Stimulated activated CD4-positive, alpha-beta T cell treated with anti-CD3 and anti-CD28 coated beads, Interleukin-4, amount 100 ng/mL, for 48 hours (primary cell): Measurements from ENCODE around the gene JADE2.
A peak's percentile ranks its signal among the peaks of the same experiment; 100 is the strongest.
"Not testable (repeated sequence)": the region's sequence is repeated elsewhere in the genome, so short reads cannot be mapped to it uniquely, and the experiment has no call there.

Experiments used
- DNase-seq, 2 donors: peaks; one replicate each; pipeline ENCODE4 v3.0.0-alpha.2; 2020; ENCODE audit warnings: low read depth in 2 of 2

The JADE2 gene

DNA sequence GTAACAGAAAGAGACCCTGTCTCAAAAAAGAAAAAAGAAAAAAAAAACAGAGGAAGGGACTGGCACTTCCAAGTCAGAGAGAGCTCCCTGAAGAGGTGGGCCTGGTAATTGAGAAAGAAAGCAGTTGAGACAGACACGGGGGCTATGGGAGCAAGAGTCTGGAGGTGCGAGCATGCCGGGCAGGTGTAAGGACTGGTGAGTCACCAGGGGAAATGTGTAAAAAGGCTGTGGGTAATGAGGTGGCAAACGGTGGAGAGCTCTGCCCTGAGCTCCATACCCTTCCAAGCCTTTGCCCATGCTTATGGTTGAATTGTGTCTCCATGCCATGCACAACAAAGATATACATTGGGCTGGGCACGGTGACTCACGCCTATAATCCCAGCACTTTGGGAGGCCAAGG is 18.0 kb upstream of the JADE2 start:
- DNase-seq: no peak

DNA sequence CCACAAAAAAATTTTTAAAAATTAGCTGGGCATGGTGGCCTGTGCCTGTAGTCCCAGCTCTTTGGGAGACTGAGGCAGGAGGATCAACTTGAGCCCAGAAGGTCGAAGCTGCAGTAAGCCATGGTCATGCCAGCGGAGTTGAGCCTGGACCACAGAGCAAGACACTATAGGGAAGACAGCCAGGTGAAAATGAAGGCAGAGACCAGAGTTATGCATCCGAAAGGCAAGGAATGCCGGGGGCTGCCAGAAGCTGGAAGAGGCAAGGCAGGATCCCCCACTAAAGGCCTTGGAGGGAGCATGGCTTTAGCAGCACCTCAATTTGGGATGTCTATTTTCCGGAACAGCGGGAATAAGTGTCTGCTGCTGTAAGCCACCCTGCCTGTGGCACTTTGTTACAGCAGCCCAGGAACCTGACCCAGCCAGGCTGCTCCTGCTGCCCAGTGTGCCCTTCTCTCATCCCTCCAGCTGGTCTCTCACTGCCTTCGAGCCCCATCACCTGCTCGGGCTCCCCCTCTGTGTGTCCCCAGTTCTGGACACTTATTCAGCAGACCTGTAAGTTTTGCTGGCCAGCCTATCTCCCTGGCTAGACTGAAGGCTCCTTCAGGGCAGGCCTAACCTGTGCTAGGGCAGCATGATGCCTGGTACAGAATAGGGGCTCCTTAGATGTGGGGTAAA is 16.8 kb upstream of the JADE2 start:
- DNase-seq: no peak

DNA sequence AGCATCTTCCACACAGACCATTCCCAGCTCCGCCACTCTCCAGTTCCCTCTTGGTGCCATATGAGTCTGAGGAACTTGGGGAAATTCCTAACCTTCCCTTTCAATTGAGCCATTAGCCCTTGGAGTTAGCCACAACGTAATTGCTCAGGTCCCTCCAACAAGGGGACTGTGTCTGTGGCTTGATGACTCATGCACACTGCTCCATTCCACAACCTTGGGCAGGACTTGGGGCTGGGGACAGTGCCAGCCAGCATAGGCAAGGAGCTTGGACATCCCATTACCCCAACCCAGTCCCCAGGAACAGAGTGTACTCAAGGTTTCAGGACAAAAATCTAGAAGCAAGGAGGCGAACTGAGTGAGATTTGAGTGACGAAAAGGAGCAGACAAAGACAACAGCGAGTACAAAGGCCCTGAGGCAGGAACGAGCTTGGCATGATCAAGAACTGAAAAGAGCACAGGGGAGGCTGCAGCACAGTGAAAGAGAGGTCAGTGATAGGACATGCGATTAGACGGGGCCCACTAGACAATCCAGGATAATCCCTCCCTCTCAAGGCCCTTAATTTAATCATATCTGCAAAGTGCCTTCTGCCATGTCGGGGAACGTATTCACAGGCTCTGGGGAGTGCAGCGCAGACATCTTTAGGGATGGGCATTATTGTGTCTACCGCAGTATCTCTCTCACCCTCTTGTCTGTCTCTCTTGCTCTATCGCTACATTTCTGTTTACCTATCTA is 16.0 kb upstream of the JADE2 start:
- no peak for DNase-seq

DNA sequence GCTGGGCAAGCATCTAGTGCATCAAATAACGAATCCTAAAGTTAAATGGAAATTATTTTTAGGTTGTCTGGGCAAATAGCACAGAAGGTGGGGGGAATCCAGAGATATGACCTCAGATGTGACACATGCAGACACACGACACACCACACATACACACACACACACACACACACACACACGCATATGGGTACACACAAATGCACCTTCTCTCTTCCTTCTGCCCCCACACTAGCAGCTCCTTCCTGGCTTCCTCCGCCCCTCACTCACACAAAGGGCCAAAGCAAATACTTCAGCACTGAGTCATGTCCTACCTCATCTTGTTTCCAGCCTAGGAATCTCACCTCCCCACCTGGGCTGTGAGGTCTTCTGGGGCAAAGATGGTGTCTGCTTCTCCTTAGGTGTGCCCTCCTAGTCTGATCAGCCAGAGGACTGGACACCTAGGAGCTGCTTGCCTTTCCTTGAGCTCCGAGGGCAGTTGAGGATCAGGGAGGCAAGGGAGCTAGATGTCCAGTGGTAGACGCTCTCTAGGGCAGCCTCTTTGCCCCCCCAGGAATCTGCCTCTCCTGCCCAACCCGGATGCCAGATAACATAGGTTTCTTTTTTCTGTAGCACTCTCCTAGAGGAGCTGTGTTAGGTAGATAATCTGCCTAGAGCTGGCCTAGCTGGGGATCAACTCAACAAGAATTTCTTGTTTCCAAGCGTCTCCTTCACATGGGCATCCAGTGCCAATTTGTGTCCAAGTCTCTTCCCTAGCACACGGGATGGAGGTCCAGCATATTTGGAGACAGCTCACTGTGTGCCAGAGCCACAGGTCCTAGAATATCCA is 14.3 kb upstream of the JADE2 start:
- DNase-seq: peak; percentile 45 to 53

GRCh38 chr5:134511796-134512660 is 13.4 kb upstream of the JADE2 start:
- no peak for DNase-seq

GRCh38 chr5:134512661-134512999 is 12.8 kb upstream of the JADE2 start:
- no peak for DNase-seq

DNA sequence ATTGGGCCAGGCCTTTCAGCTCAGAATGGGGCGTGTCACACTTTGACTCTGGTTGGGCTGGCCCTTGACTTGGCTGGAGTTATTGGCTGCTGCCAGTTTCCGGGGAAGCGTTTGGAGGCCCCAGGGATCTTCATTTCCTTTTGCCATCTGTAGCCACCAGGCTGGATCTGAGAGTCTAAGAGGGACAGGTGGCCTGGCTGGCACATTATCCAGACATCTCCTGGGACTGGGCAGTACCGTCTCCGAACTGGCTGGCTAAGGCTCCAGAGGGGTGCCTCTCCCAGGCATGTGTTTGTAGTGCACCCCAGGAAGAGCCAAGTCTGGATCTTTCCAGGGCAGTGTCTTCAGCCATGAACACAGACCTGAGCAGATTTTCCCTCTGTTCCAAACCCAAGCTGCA is 9.7 kb upstream of the JADE2 start:
- DNase-seq: no peak

GRCh38 chr5:134516984-134517383 is 8.5 kb upstream of the JADE2 start:
- DNase-seq: not testable (repeated sequence)

GRCh38 chr5:134517553-134517952 is 7.9 kb upstream of the JADE2 start:
- DNase-seq: no peak

DNA sequence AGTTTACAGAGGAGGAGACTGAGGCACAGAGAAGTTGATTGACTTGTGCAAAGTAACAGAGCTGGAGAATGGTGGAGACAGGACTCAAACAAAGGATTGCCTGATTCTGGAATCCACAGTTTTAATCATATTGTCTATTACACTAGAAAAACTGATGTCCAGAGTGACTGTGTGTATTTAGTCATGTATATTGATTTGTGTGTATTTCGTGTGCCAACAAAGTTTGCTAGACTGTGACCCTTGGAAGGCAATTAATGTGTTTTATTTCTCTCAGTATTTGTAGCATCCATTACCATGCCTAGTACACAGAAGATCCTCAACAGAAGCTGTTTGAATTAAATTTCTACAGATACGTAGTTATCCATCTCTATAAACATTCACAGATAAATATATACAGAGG is 5.5 kb upstream of the JADE2 start:
- no peak for DNase-seq

DNA sequence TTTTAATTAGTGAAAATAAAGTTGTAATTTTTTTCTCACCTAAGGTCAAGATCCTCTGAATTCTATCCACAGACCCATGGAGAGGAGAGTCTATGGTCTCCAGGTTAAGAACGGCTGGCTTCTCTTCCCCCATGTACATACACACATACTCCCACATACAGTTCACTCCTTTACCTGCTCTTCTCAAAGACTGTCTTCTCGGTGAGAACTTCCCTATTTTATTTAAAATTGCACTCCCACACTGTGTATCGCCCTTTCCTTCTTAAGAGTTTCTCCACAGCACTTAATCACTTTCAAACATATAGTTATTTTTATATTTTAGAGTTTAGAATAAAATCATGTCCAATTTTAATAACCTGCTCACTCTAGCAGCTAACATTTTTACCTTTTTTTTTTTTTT is 3.6 kb upstream of the JADE2 start:
- DNase-seq: no peak

DNA sequence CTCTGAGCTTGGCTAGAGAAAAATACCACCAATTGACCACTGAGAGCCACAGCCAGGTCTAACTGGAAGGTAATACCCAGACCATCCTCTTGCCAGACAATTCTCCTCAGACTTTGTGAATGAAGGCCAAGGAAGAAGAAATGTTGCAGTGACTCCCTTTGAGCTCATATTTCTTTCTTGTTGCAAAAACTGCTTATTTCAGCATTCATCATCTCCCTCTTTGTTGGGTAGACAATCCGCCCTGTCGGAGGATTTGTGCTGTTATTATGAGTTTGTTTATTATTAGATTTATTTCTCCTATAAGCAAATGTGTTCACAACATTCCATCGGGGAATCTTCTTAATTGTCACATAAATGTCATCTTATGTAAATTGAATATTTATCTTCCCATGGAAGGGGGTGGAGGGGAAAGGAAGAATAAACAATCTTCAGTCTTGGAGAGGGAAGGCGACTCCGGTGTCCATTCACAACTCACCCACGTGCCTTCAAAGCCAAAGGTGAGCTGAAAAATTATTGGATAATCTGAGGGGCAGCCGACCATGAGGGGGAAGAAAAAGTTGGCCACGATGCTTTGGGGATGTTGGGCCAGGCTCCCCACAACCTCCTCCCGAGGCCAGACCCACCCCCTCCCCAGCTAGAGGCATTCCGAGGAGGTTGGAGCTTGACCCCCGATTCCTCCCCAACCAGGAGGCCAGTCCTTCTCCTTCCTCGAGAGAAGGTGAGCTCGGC is 1.8 kb upstream of the JADE2 start:
- no peak for DNase-seq

DNA sequence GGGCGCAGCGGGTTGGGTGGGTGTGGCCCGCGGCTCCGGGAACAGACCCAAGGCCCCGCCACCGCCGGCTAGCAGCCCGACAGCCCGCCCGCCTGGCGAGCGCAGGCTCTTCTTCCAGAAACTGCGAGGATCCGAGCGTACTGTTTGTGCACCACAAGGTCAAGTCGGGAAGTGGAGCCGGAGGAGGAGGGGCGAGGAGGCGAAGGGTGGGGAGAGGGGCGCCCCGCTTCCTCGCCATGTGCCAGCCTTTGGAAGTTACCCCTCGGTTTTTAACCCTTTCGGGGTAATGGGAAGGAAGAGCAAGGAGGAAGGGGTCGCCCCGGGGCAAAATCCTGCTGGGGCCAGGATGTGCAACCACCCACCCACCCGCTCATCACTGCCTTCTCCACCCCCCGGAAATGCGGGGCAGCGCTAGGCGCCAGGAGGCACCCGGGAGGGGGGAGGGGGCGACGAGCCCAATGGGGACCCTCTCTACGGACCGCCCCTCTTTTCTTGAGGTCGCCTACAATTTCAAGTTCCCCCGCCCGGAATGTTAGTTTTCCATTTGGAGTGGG is 1.1 kb upstream of the JADE2 start:
- peak; percentile 53 to 58 for DNase-seq

DNA sequence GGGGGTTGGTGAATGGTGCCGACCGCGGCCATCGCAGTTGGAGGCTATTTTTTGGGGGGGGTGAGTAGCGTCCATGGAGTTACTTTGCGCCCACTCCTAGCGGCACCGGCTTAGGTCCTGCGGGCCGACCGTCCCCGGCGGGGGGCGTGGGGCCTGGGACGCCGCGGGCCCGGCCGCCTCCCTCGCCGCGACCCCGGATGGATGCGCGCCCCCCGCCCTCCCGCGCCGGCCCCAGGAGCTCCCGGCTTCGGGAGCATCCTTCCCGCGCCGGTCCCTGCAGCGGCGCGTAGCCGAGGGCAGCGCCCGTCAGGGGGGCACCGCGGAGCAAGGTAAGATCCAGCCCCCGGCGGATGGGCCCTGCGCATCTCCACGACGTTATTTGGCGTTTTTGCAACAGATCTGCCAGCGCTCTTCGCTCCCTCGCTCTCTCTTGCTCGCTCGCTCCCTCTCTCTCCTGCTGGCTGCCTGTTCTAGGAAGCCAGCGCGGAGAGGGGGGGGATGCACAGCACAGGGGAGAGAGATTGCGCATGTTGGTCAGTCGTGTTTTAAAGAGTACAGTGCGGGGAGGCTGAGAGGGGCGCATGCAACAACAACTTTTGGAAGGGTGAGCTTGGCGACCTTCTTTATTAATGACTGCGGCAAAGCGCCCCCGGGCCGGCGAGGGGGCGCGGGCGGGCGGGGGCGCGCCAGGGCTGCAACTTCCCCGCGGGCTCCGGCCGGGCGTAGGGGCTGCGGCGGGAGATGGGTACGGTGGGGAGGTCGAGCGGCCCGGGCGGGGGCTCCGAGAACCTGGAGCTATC is 413 bp downstream of the JADE2 start:
- peak in 1 of 2 donors; percentile 49 for DNase-seq

DNA sequence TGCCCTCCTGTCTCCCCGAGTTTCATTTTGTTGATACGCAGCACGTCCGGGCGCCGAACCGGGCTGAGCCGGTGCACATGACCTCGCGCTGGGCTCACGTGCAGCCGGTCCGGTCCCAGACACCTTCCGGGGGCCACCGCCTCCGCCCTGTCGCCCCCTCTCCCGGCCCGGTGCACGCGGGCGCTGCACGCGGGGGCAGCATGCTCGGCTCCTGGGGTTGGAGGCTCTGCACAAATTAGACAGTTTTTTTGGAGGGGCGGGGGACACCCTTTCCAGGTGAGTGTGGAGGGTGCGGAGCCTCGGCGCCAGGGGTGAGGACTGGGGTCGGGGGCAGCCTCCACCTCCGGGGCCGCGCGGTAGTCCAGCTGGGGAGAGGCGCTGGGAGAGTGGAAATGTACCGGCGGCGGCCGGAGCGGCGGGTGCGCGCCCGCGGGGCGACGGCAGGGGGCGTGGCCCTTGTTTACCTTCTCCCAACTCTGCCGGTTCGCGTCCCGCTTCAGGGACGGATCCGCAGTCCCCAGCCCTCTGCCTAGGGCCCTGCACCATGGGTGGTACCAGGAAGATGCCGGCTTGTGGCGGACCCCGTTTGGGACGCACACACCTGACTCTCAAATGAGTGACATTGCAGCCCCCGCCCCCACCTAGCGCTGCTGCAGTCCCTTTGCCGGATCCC is 1.1 kb downstream of the JADE2 start:
- DNase-seq: peak; percentile 79 to 80

DNA sequence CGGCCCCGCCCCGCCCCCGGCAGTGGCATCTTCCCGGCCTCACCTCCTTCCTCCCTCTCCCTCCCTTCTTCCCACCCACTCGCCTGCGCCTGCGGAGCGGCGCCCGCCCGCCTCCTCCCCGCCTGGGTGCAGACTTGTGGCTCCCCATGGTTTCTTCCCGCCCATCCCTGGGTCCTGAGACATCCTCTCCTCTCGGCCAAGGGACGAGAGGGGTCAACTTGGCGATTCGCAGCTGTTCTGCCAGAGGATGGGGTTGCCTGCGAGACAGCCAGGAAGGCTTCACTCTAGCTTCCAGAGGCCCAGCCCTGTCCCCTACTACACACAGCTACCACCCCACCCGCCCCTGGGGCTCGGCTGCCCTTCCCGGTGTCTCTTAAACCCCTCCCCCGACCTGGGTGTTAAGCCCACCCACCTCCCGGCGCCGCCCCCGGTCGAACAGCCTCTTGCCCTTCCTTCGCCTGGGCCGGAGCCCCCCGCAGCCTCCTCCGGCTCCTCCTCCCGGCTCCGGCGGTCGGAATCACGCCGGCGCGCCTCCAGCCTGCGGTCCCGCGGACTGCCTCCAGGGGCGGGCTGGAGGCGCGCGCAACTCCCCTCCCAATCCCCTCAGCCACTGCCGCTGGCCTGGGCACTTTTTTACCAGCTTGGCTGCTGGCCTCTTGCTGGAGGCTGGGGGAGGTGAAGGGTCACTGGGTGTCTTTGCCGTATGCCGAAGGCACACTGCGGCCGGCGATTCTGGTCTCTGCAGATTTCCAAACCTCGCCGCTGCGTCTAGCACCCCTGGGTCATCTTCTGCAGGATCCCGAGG is 1.9 kb downstream of the JADE2 start:
- DNase-seq: peak; percentile 67 to 79

DNA sequence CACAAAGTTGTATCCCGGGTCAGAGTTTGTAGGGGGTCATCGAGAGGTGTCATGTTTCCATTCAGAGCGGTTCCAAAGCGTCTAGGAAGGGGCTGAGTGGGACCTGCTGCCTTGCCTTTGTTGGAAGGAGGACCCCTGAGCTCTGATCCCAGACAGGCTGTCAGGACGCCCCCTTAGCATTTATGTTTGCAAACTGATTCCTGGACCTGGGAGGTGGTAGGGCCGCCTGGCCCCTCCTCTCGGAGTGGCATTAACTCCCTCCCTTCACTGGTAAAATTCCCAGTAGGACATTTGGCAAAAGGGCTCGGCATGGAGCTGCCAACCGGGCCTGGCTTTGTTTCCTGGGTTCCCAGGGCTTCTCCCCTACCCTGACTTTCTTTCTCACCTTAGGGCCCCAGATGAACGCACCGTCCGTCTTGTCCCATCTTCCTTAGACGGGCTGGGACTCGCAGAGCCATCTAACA is 2.5 kb downstream of the JADE2 start:
- no peak for DNase-seq

DNA sequence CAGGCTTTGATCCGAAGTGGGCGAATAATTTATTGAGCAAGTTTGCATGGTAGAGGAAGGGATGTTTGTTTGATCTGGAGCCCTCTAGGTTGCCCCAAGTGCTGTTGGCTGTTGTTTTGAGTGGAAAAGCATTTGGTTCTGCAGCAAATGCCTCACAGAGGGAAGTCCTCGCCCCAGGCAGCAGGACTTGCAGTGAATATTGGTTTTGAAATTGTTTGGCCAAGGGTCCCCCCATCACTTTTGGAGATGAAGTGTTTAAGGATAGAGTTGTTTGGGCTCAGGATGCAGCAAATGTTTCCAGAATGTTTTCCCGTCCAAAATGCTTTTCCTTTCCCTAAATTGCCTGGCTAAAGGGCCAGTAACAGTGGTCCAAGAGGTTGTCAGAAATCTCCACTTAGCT is 3.1 kb downstream of the JADE2 start:
- DNase-seq: no peak
